GM12874 (cell line): Measurements from ENCODE around the gene PDS5B.
A peak's percentile ranks its signal among the peaks of the same experiment; 100 is the strongest.

Source experiments
- TF ChIP-seq, protein P1 (sequence below): IDR thresholded peaks from 2 replicates; pipeline ENCODE4 v1.5.1; 2011; ENCODE audit warnings: low read depth, mild to moderate bottlenecking, control low read depth, low read length, moderate library complexity; ENCODE audit not compliant: insufficient read depth

The PDS5B gene

DNA sequence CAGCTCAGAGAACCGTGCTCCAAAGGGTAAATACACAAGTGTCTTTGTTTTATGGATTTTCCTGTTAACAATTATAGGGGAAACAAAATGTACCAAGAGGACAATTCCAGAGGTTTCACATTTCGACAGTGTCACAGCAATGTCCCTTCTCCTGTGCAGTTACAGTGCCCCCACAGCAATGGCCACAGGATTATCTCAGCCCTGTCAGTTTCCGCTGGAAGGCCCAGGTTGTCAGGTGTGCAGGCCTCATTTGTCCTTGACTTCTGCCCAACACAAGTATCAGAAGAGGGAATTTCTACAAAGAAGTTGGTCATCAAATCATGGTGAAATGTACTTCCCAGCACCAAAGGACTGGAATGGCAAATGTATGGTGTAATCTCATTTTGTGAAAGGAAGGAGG, 36.5 kb upstream of the PDS5B start:
- TF ChIP-seq, protein P1, sequence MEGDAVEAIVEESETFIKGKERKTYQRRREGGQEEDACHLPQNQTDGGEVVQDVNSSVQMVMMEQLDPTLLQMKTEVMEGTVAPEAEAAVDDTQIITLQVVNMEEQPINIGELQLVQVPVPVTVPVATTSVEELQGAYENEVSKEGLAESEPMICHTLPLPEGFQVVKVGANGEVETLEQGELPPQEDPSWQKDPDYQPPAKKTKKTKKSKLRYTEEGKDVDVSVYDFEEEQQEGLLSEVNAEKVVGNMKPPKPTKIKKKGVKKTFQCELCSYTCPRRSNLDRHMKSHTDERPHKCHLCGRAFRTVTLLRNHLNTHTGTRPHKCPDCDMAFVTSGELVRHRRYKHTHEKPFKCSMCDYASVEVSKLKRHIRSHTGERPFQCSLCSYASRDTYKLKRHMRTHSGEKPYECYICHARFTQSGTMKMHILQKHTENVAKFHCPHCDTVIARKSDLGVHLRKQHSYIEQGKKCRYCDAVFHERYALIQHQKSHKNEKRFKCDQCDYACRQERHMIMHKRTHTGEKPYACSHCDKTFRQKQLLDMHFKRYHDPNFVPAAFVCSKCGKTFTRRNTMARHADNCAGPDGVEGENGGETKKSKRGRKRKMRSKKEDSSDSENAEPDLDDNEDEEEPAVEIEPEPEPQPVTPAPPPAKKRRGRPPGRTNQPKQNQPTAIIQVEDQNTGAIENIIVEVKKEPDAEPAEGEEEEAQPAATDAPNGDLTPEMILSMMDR = no peak

DNA sequence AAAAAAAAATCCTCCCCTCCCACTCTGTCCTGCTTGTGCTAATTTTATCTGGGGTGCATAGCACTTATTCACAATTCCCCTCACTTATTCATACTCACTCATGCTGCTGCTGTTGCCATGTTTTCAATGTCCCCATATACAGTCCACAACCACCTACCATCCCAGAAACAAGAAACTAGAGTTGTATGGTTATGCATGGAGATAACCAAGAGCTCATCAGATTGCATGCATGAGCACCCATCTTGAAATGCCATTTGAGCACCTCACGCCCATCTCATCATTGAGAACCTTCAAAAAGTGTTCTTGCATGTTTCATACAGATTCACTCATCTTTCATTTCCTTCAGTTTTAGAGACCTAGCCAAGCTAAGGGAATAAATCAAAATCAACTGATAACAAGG, 32.5 kb upstream of the PDS5B start:
- TF ChIP-seq, protein P1 = no peak

DNA sequence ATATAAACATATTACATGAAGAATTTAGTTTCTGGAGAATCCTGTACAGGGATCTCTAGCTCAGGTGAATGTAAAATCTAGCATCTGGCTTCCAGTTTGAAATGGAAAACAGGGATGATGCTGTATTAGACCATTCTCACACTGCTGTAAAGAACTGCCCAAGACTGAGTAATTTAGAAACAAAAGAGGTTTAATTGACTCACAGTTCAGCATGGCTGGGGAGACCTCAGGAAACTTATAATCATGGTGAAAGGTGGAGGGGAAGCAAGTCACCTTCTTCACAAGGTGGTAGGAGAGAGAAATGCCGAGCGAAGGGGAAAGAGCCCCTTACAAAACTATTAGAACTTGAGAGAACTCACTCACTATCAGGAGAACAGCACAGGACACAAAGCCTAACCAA, 30.6 kb upstream of the PDS5B start:
- TF ChIP-seq, protein P1 = no peak

DNA sequence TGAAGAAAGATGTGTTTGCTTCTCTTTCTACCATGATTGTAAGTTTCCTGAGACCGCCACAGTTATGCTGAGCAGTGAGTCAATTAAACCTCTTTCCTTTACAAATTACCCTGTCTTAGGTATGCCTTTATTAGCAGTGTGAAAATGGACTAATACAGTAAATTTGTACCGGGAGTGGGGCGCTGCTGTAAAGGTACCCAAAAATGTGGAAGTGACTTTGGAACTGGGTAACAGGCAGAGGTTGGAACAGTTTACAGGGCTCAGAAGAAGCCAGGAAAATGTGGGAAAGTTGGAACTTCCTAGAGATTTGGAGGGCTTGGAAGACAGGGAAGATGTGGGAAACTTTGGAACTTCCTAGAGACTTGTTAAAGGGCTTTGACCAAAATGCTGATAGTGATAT, 9.2 kb upstream of the PDS5B start:
- TF ChIP-seq, protein P1 = no peak

DNA sequence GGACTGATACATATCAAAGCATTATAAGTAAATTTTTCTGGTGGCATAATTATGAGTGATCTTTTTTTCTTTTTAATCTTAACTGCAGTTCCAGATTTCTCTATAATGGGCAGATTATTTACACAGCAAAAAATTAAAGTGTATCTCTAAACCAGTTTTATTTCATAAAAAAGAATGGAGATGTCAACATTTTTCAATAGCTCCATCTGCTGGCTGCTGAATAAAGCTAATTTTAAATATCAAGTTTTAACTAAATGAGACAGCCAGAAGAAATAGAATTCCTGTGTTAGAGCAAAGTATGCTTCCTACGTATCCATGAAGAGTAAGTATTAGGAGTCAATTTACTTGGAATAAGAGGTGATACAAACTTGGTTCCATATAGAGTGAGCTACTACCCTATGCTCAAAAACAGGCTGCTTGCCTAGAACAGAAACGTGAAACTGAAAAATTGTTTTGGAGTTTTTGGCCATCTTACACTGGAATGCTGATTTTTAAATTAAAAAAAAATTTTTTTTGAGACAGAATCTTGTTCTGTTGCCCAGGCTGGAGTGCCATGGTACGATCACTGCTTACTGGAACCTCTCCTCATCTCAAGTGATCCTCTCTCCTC, 5.0 kb upstream of the PDS5B start:
- TF ChIP-seq, protein P1 = peak; percentile 13; the same call in 1 of the 2 replicates

DNA sequence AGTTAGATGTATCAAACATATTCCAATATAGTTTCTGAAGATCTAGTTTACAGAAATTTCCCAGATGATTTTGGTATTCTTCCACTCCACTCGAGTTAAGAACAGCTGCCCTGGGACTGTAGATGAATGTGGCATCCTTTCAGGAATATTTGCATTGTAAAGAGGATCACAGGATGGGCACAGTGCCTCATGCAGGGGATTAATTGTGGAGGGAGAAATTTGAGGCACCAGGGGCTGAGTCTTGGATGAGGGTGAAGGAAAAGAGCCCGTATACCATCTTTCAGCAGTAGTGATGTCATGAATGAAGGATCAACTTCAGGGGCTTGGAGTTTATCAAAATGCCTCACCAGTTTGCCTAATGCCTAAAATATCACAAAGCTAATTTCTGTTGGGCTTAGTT, 4.0 kb upstream of the PDS5B start:
- TF ChIP-seq, protein P1 = no peak

DNA sequence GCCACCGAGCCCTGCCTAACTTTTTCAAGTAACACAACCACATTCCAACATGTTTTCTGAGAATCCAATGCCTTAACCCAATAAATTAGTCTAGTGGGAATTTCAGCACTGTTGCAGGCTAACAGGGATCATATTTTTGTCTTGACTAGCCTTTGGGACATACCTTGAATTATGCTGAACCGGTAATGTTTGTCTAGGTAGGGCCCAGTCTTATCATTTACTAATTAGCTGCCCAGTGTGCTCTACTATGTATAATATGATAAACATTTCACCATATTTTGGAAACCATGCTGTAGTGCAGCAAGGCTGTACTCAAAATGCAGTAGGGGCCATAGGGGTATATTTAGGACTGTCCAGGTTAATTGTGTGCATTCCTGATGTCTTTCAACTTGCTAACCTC, 3.3 kb upstream of the PDS5B start:
- TF ChIP-seq, protein P1 = no peak
